ENCODE results near the gene STMN3. TPM values are rescaled to one million over a fixed set of nuclear protein-coding genes. Genes with fewer than 3 reads are reported as not detected.
"Not testable (repeated sequence)": the region's sequence is repeated elsewhere in the genome, so short reads cannot be mapped to it uniquely, and the experiment has no call there.

The STMN3 gene
- total RNA-seq, 1 donor from 2014 or later: 12.1 TPM

- Histone ChIP-seq H3K27ac (no peak overlapping the region), H3K4me1 (peaks cover 7% of the 10 kb centered on the region), H3K4me3 (no peak overlapping the region), H3K27me3 (ENCODE audit: low read depth) (no peaks in the 10 kb centered on the region), H3K36me3 (peaks cover 10% of the 10 kb centered on the region), H3K9me3 (no peaks in the 10 kb centered on the region)
- intact Hi-C loops (cut with DNase I): no loop called here
- TF ChIP-seq CTCF (IDR thresholded peaks at IDR 0.05): no peak
- no peak for ATAC-seq
- no peak for DNase-seq
These were observed 42.4 kb downstream of the STMN3 start for GRCh38 chr20:63610581-63611435.

- DNase-seq: no peak
- Histone ChIP-seq H3K36me3 (peaks cover 23% of the 10 kb centered on the region), H3K27me3 (ENCODE audit: low read depth) (no peaks in the 10 kb centered on the region), H3K4me1 (no peaks in the 10 kb centered on the region), H3K4me3 (no peak overlapping the region), H3K9me3 (no peaks in the 10 kb centered on the region), H3K27ac (no peak overlapping the region)
- TF ChIP-seq CTCF (IDR thresholded peaks at IDR 0.05): no peak
- intact Hi-C loops (cut with DNase I): no loop called here
- peak in 1 of 2 donors; percentile 61 for ATAC-seq
These were observed 46.5 kb downstream of the STMN3 start for GRCh38 chr20:63606686-63607085.

GRCh38 chr20:63602321-63602720 is 50.9 kb downstream of the STMN3 start:
- Histone ChIP-seq H3K4me1 (no peaks in the 10 kb centered on the region), H3K27me3 (ENCODE audit: low read depth) (no peaks in the 10 kb centered on the region), H3K36me3 (peaks cover 62% of the 10 kb centered on the region), H3K9me3 (no peaks in the 10 kb centered on the region), H3K4me3 (no peak overlapping the region), H3K27ac (no peak overlapping the region)
- DNase-seq (no peak), ATAC-seq (no peak)
- no peak for TF ChIP-seq CTCF (IDR thresholded peaks at IDR 0.05)
- intact Hi-C loops (cut with DNase I): no loop called here

GRCh38 chr20:63601679-63602078 is 51.5 kb downstream of the STMN3 start:
- H3K4me1 ChIP-seq; H3K27ac ChIP-seq; DNase-seq; intact Hi-C loops (cut with DNase I); ATAC-seq; H3K27me3 ChIP-seq (ENCODE audit: low read depth); H3K9me3 ChIP-seq; H3K4me3 ChIP-seq: not testable (repeated sequence)
- H3K36me3 ChIP-seq: peaks cover 65% of the 10 kb centered on the region

GRCh38 chr20:63599396-63600050 is 53.7 kb downstream of the STMN3 start:
- Histone ChIP-seq H3K27me3 (ENCODE audit: low read depth) (no peaks in the 10 kb centered on the region), H3K4me3 (no peak overlapping the region), H3K36me3 (peaks cover 84% of the 10 kb centered on the region), H3K4me1 (no peaks in the 10 kb centered on the region), H3K27ac (no peak overlapping the region), H3K9me3 (no peaks in the 10 kb centered on the region)
- DNase-seq (no peak), ATAC-seq (no peak)
- intact Hi-C loops (cut with DNase I): no loop called here
- no peak for TF ChIP-seq CTCF (IDR thresholded peaks at IDR 0.05)

Data from lower lobe of right lung (tissue), 2 donors.